Right cardiac atrium (tissue), 5 donors: ENCODE data around the gene TCN2. TPM values are rescaled to one million over a fixed set of nuclear protein-coding genes. Genes with fewer than 3 reads are reported as not detected.
"Not testable (repeated sequence)": the region's sequence is repeated elsewhere in the genome, so short reads cannot be mapped to it uniquely, and the experiment has no call there.

Experiments
- ATAC-seq, 2 donors: fragments of 200-7000 bp; cut with Tn5 transposase; one replicate each; pipeline versions ENCODE4 v1.8.0 to v1.9.1; 2020; ENCODE audit warnings: moderate library complexity in 2 of 2, mild to moderate bottlenecking in 1 of 2
- DNase-seq, 3 donors: peaks; one replicate each; pipeline ENCODE4 v3.0.0-alpha.2; 2020
- H3K27ac ChIP-seq: one replicate; pipeline ENCODE4 v1.5.1; 2013; ENCODE audit warnings: mild to moderate bottlenecking, low read length, control low read depth, moderate library complexity
- H3K27me3 ChIP-seq: one replicate; pipeline ENCODE4 v1.6.1; 2013; ENCODE audit not compliant: control insufficient read depth, insufficient read depth
- H3K4me1 ChIP-seq: one replicate; pipeline ENCODE4 v1.6.1; 2013; ENCODE audit warnings: low read length; ENCODE audit not compliant: control insufficient read depth, insufficient read depth
- H3K4me3 ChIP-seq: one replicate; pipeline ENCODE4 v1.5.1; 2013; ENCODE audit warnings: low read length, control low read depth
- H3K9me3 ChIP-seq: one replicate; pipeline ENCODE4 v1.6.1; 2013; ENCODE audit warnings: low read length; ENCODE audit not compliant: control insufficient read depth
- WGBS: extraction: QIAGEN DNeasy Blood & Tissue Kit; methylation state at CpG from one replicate; pipeline ENCODE4 v1.1.7; 2013; 5-methylcytosine and 5-hydroxymethylcytosine counted together
- intact Hi-C, 4 donors: fragments of 100-400 bp; cut with DNase I; formaldehyde crosslinking; loops; one replicate each; pipeline versions ENCODE4 v1.11.0 to v1.14.0; 2022 to 2023
- polyA plus RNA-seq: library from polyadenylated mRNA; stranded (reverse); fragments of 200-250 nt; gene quantifications from one replicate; pipeline ENCODE4 v1.2.3, GENCODE V29; 2013
- total RNA-seq, 4 donors: library from RNA; stranded (reverse); fragmentation: NEBNext Ultra II Directional; extraction: Animal tissue kit (Norgen Biotek cat#: 25700); gene quantifications; one replicate each; pipeline ENCODE4 v1.2.1, GENCODE V29; 2021
- donor health status: healthy with polysubstance abuse.
- donor health status: DM: no; HTN: yes; CAD: no.
- donor health status: DM: no; HTN: no; CAD: no.
- donor health status: DM: no; HTN: yes; CAD: no; lungs with severe emphysema.
- donor health status: DM: yes; HTN: yes; CAD: no.

Gene TCN2
- total and polyA plus RNA-seq, 5 donors, result 10.9 to 33.4 (median 24.0) TPM

DNA sequence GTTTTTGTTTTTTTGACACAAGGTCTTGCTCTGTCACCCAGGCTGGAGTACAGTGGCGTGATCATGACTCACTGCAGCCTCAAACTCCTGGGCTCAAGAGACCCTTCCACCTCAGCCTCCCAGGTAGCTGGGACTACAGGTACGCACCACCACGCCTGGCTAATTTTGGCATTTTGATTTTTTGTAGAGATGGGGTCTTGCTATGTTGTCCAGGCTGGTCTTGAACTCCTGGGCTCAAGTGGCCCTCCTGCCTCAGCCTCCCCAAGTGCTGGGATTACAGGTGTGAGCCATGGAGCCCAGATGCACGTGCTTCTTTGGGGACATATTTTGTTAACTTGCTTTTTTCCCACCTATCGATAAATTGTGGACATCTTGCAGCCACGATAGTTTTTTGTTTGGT, 39.7 kb upstream of the TCN2 start:
- H3K4me3 ChIP-seq, H3K9me3 ChIP-seq, intact Hi-C loops, H3K27ac ChIP-seq, ATAC-seq, DNase-seq, H3K27me3 ChIP-seq, H3K4me1 ChIP-seq: not testable (repeated sequence)
- WGBS, result 89% methylated on average over 6 of the region's 6 CpGs

DNA sequence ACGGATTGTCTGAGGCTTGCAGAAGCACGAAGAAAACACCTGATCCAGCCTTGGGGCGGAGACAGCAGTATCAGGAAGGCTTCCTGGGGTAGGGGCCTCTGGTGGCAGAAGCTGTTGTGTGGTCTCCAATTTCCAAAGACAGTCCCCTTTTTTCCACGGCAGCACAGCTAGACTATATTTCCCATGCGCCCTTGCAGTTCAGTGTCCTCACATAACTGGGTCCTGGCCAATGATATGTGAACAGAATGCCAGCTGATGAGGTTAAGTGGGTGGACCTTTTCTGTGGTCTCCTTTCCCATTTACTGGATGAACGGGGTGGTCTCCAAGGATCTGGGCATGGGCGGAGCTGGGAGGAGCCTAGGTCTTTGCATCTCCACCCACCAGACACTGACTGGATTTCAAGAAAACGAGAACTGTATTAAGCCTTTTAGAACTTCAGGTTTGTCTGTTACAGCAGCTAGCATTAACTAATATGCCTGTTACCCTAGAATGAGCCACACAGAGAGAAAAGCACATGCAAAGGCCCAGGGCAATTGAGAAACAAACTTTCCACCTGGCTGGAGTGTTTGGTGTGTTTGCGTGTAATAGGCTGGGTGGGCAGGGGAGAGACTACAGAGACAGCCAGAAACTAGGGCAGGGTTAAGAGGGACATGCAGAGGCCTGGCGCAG, 38.7 kb upstream of the TCN2 start:
- intact Hi-C loops, result no loop called here
- Histone ChIP-seq H3K4me3 (no peak overlapping the region), H3K27me3 (no peaks in the 10 kb centered on the region), H3K9me3 (no peaks in the 10 kb centered on the region), H3K27ac (no peak overlapping the region), H3K4me1 (no peaks in the 10 kb centered on the region)
- no peak for DNase-seq
- ATAC-seq, result no peak
- WGBS, result 59% methylated on average over 10 of the region's 10 CpGs

DNA sequence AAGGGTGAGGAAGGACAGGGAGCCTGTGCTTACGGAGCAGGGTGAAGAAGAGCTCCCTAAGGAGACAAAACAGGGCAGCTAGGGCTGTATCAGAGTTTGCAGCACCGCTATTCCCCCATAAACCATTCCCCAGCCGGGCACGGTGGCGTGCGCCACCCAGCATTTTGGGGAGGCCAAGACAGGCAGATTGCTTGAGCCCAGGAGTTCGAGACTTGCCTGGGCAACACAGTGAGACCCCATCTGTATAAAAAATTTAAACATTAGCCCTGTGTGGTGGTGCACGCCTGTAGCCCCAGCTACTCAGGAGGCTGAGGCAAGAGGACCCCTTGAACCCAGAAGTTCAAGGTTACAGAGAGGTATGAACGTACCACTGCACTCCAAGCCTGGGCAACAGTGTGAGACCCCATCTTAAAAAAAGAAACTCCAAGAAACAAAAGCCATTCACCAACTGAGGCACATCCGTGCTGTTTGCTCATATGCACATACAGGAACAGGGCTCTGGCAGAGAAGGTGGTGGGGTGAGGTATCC, 37.2 kb upstream of the TCN2 start:
- Histone ChIP-seq H3K4me3 (no peak overlapping the region), H3K9me3 (no peaks in the 10 kb centered on the region), H3K27ac (no peak overlapping the region), H3K27me3 (no peaks in the 10 kb centered on the region), H3K4me1 (no peaks in the 10 kb centered on the region)
- DNase-seq (no peak), ATAC-seq (no peak)
- intact Hi-C loops, result no loop called here
- 89% methylated on average over 10 of the region's 10 CpGs for WGBS

DNA sequence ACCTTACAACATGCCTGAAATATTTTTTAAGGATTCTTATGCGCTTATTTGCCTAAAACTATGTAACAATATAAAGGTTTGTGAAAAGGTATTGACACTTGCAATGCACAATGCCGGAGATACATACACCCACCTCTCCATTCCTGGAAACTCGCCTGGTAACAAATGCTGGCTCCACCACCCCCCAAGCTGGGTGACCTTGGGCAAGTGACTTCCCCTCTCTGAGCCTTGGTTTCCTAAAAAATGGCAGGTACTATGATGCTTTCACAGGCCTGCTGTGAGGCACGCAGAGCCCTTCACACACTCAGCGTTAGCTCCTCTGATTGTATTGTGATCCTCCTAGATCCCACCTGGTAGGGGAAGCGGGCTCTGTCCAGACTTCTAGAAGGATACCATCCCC, 34.8 kb upstream of the TCN2 start:
- Histone ChIP-seq H3K4me3 (no peak overlapping the region), H3K27me3 (no peaks in the 10 kb centered on the region), H3K4me1 (peaks cover 5% of the 10 kb centered on the region), H3K9me3 (no peaks in the 10 kb centered on the region), H3K27ac (no peak overlapping the region)
- DNase-seq (no peak), ATAC-seq (no peak)
- intact Hi-C loops, result no loop called here
- 74% methylated on average over 6 of the region's 6 CpGs for WGBS

DNA sequence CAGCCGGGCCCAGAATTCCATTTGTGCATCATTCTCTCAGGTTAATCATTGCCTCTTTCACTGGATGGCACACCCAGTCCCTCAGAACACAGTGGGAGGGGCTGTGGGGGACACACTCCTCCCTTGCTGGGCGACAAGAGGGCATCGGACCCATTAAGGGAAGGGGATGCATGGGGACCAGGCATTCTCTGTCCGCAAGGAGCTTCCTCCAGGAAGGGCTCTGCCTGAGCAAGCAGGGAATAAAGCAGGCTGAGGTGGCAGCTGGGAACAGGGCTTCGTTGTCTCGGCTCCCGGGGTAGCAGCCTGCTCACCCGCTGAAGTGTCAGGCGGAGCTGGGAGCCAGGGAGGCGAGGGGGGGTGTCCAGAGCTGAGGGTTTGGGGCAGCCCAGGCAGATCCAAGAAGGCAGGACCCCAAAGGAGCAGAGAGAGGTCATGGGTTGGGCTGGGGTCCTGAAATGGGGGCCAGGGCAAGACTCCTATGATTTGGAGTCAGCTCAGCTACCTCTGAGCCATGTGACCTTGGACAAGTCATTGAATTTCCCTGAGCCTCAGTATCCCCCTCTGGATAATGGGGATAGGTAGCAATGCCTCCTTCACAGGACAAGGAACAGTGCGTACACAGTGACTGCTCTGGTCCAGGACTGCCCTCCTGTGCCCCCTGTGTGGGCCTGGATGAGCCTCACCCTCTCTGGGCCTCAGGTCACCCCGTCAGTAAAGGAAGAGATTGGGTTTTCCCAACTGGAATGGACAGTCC, 34.0 kb upstream of the TCN2 start:
- H3K4me3 ChIP-seq, result no peak overlapping the region
- no peaks in the 10 kb centered on the region for H3K27me3 ChIP-seq
- DNase-seq (no peak), ATAC-seq (no peak)
- H3K27ac ChIP-seq, result no peak overlapping the region
- 40% methylated on average over 12 of the region's 12 CpGs for WGBS
- no peaks in the 10 kb centered on the region for H3K9me3 ChIP-seq
- intact Hi-C loops, result no loop called here
- H3K4me1 ChIP-seq, result peaks cover 5% of the 10 kb centered on the region

DNA sequence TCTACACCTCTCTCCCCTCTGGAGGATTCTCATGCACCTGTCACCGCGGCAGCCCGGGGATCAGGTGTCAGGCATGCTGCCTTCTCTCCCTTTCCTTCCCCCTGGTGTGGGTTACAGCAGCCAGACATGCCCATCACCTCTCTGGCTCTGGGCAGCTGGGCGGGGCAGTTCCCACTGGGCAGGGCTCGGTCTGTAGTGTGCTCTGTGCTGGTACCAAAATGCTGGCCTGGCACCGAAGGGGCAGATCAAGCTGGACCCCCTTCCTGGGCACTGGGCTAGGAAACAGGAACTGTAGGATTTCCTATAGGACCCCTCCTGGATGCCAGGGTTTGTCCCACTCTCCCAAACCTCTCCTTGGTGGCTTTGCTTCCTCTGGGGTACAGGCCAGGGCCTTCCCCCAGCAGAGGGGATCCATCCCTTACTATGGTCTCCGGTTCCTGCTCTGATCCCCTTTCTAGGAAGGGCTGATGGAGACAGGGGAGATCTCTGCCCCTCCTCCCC, 33.3 kb upstream of the TCN2 start:
- H3K4me3 ChIP-seq, result no peak overlapping the region
- DNase-seq (no peak), ATAC-seq (no peak)
- peaks cover 5% of the 10 kb centered on the region for H3K4me1 ChIP-seq
- H3K27me3 ChIP-seq, result no peaks in the 10 kb centered on the region
- 49% methylated on average over 7 of the region's 7 CpGs for WGBS
- intact Hi-C loops, result no loop called here
- no peaks in the 10 kb centered on the region for H3K9me3 ChIP-seq
- H3K27ac ChIP-seq, result no peak overlapping the region

DNA sequence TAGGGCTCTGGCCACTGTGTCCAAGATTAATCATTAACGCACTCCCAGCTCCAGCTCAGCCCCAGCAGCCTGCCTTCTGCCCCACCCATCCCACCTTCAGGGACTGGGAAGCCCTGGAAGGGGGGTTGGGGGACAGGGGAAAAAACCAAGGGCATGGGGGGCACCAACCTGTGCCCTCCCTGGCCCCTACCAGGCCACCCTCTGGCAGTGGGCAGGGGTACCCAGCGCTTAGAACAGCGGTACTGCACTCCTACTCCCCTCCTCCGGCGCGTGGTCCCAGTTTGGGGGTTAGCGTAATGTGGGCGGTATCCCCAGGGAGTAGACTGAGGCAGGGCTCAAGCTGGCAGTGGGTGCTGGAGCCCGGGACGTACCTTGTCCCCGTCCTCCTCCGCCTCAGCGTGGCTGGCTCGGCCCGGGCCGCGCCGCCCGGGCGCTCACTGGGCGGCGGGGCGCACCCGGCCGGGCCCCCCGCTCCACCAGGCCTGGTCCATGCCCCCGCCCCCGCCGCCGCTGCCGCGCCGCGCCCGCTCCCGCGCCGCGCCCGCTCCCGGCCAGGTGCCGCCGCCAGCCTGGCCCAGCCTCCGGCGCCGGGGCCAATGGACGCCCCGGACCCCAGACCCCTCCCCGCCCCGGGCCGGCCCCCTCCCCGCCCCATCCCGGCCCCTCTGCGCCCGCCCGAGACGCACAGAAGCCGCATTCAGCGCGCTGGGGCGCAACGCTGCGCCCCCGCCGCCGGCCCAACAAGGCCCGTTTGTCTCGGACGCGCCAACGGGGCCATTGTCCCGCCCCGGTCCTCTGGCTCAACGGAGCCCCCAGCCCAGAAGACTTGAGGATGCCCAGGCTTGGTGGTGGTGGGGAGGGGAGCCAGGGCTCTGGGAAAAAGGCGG, 32.6 kb upstream of the TCN2 start, which contains the start of gene GAL3ST1:
Gene GAL3ST1 (minus strand): TSS at position 571 of the 887 bp plus-strand sequence. CDS start 17,273 bp downstream, outside the sequence.
- no peak within 1 kb of the TSS for H3K27ac ChIP-seq
- 4% methylated on average over 75 of the region's 75 CpGs for WGBS
- no peaks in the 10 kb centered on the region for H3K27me3 ChIP-seq
- H3K4me1 ChIP-seq, result peaks cover 5% of the 10 kb centered on the region
- peak; percentile 5 to 8 for ATAC-seq
- intact Hi-C loops, result no loop called here
- H3K9me3 ChIP-seq, result no peaks in the 10 kb centered on the region
- peak in 1 of 3 donors; percentile 61 for DNase-seq
- H3K4me3 ChIP-seq, result no peak within 1 kb of the TSS

DNA sequence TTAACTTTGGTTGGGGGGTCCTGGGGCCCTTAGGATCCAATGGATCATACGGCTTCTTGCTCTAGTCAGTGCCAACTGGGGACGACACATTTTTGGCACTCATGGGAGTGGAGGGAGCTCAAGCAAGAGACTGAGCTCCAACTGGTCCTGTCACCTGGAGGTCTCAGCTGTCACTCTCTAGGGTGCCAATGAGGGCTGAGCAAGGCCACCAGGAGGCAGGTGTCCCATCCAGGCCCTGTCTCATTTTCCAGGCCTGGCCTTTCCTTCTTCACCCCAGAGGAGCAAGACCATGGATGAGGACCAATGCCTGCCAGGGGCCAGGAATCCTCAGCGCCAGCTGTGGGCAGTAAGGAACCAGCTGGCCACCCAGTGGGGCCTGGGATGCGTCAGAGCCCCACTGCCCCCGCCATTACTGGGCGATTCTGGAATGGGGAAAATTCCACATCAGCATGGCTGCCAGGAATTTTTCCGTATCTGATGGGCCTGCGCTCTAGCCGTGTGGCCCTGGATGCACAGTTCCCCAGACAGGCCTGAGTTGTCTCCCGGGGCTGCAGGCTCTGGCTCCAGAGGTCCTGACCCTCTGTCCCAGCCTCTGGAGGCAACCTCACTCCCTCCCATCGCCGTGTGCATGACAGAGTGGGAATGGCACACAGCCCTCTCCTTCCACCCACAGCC, 31.8 kb upstream of the TCN2 start:
- 31% methylated on average over 12 of the region's 12 CpGs for WGBS
- intact Hi-C loops, result no loop called here
- H3K27me3 ChIP-seq, result no peaks in the 10 kb centered on the region
- ATAC-seq (peak; percentile 77 to 82), DNase-seq (peak; percentile 68 to 78 (median 69))
- no peak overlapping the region for H3K27ac ChIP-seq
- H3K4me1 ChIP-seq, result peaks cover 5% of the 10 kb centered on the region
- H3K9me3 ChIP-seq, result no peaks in the 10 kb centered on the region
- no peak overlapping the region for H3K4me3 ChIP-seq

DNA sequence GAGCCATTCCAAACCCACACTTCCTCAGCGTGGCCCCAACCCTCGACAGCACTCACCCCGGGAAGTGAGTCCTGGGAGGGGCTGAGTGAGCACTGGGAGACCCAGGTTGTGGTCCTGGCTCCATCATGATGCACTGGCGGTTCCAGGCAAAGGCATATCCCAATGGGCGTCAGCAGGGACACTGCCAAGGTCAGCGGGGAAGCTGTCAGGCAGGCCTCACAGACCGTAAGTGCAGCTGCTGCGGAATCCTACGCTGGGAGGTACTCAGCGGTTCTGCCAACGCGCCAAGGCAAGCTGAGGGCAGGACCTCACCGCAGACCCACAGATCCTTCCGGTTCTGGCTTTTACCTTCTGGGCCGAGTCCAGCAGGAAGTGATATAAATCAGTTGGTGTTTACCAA, 31.1 kb upstream of the TCN2 start:
- intact Hi-C loops, result no loop called here
- H3K27me3 ChIP-seq, result no peaks in the 10 kb centered on the region
- no peak overlapping the region for H3K27ac ChIP-seq
- peak in 1 of 3 donors; percentile 65 for DNase-seq
- ATAC-seq, result no peak
- WGBS, result 78% methylated on average over 15 of the region's 15 CpGs
- no peaks in the 10 kb centered on the region for H3K9me3 ChIP-seq
- H3K4me1 ChIP-seq, result peaks cover 5% of the 10 kb centered on the region
- no peak overlapping the region for H3K4me3 ChIP-seq

DNA sequence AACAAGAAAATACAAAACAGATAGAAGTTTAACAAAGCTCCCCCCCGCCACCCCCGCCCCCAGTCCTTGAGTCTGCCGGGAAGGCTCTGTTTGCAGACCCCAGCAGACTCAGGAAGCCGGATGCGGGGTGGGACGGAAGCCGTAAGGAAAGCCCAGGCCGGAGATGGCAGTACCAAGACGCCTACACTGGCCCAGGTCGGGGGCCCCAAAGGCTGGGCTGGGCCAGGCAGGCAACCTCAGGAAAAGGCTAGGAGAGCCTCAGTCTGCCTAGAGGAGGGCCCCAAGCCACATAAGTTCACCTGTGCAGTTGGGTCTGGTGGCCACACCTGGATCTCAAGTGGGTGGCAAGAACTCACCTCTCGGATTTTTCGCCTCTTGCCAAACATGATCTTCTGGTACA, 28.5 kb upstream of the TCN2 start:
- DNase-seq (no peak), ATAC-seq (no peak)
- intact Hi-C loops, result no loop called here
- Histone ChIP-seq H3K4me1 (peaks cover 5% of the 10 kb centered on the region), H3K9me3 (no peaks in the 10 kb centered on the region), H3K27me3 (no peaks in the 10 kb centered on the region), H3K4me3 (no peak overlapping the region), H3K27ac (no peak overlapping the region)
- 92% methylated on average over 12 of the region's 12 CpGs for whole genome bisulfite sequencing
